ENCODE measurements around the gene PACSIN3.
A peak's percentile ranks its signal among the peaks of the same experiment; 100 is the strongest.
"Not testable (repeated sequence)": the region's sequence is repeated elsewhere in the genome, so short reads cannot be mapped to it uniquely, and the experiment has no call there.

PACSIN3 gene

GRCh38 chr11:47215366-47215910, 29.2 kb upstream of the PACSIN3 start:
- H3K4me1 ChIP-seq (ENCODE audit: control insufficient read depth, insufficient read depth, low read length) = peaks cover 31% of the 10 kb centered on the region
- no peaks in the 10 kb centered on the region for H3K9me3 ChIP-seq (ENCODE audit: control insufficient read depth, low read length)

GRCh38 chr11:47213950-47214565, 27.8 kb upstream of the PACSIN3 start:
- H3K27me3 ChIP-seq (replicated peaks; ENCODE audit: control insufficient read depth, insufficient read depth, low read length) = no peaks in the 10 kb centered on the region
- DNase-seq (ENCODE audit: low read depth) = peak; percentile 88
- no peaks in the 10 kb centered on the region for H3K36me3 ChIP-seq (ENCODE audit: control insufficient read depth, insufficient read depth, low read length, severe bottlenecking)
- H3K4me1 ChIP-seq (ENCODE audit: control insufficient read depth, insufficient read depth, low read length) = peaks cover 25% of the 10 kb centered on the region
- H3K9ac ChIP-seq (ENCODE audit: low read length) = peak overlapping the region; percentile 87
- peaks cover 2% of the 10 kb centered on the region for H3K9me3 ChIP-seq (ENCODE audit: control insufficient read depth, low read length)
- H3K4me3 ChIP-seq (ENCODE audit: low read length) = peak overlapping the region; percentile 89

More at GRCh38 chr11:47215366-47215910, 29.2 kb upstream of the PACSIN3 start:
- Histone ChIP-seq H3K36me3 (ENCODE audit: control insufficient read depth, insufficient read depth, low read length, severe bottlenecking) (peaks cover 5% of the 10 kb centered on the region), H3K9ac (ENCODE audit: low read length) (peak overlapping the region; percentile 94), H3K27me3 (replicated peaks; ENCODE audit: control insufficient read depth, insufficient read depth, low read length) (no peaks in the 10 kb centered on the region), H3K4me3 (ENCODE audit: low read length) (peak overlapping the region; percentile 89)
- no peak for DNase-seq (ENCODE audit: low read depth)

- no peaks in the 10 kb centered on the region for H3K27me3 ChIP-seq (replicated peaks; ENCODE audit: control insufficient read depth, insufficient read depth, low read length)
- no peaks in the 10 kb centered on the region for H3K36me3 ChIP-seq (ENCODE audit: control insufficient read depth, insufficient read depth, low read length, severe bottlenecking)
- H3K4me1 ChIP-seq (ENCODE audit: control insufficient read depth, insufficient read depth, low read length) = peaks cover 23% of the 10 kb centered on the region
- H3K9ac ChIP-seq (ENCODE audit: low read length) = no peak overlapping the region
- H3K4me3 ChIP-seq (ENCODE audit: low read length) = no peak overlapping the region
- H3K9me3 ChIP-seq (ENCODE audit: control insufficient read depth, low read length) = peaks cover 2% of the 10 kb centered on the region
- no peak for DNase-seq (ENCODE audit: low read depth)
Observed at GRCh38 chr11:47212938-47213337, 26.7 kb upstream of the PACSIN3 start.

GRCh38 chr11:47208628-47209027, 22.4 kb upstream of the PACSIN3 start:
- H3K9ac ChIP-seq (ENCODE audit: low read length) = no peak overlapping the region
- H3K9me3 ChIP-seq (ENCODE audit: control insufficient read depth, low read length) = peaks cover 2% of the 10 kb centered on the region
- no peak overlapping the region for H3K4me3 ChIP-seq (ENCODE audit: low read length)
- H3K27me3 ChIP-seq (replicated peaks; ENCODE audit: control insufficient read depth, insufficient read depth, low read length) = no peaks in the 10 kb centered on the region
- peaks cover 10% of the 10 kb centered on the region for H3K4me1 ChIP-seq (ENCODE audit: control insufficient read depth, insufficient read depth, low read length)
- no peaks in the 10 kb centered on the region for H3K36me3 ChIP-seq (ENCODE audit: control insufficient read depth, insufficient read depth, low read length, severe bottlenecking)
- no peak for DNase-seq (ENCODE audit: low read depth)

GRCh38 chr11:47208008-47208552, 21.8 kb upstream of the PACSIN3 start:
- not testable (repeated sequence) for H3K4me3 ChIP-seq (ENCODE audit: low read length); DNase-seq (ENCODE audit: low read depth); H3K36me3 ChIP-seq (ENCODE audit: control insufficient read depth, insufficient read depth, low read length, severe bottlenecking); H3K27me3 ChIP-seq (replicated peaks; ENCODE audit: control insufficient read depth, insufficient read depth, low read length); H3K4me1 ChIP-seq (ENCODE audit: control insufficient read depth, insufficient read depth, low read length); H3K9me3 ChIP-seq (ENCODE audit: control insufficient read depth, low read length); H3K9ac ChIP-seq (ENCODE audit: low read length)

GRCh38 chr11:47207459-47207858, 21.2 kb upstream of the PACSIN3 start:
- Histone ChIP-seq H3K9me3 (ENCODE audit: control insufficient read depth, low read length) (peaks cover 2% of the 10 kb centered on the region), H3K36me3 (ENCODE audit: control insufficient read depth, insufficient read depth, low read length, severe bottlenecking) (no peaks in the 10 kb centered on the region), H3K9ac (ENCODE audit: low read length) (no peak overlapping the region), H3K27me3 (replicated peaks; ENCODE audit: control insufficient read depth, insufficient read depth, low read length) (peaks cover 3% of the 10 kb centered on the region), H3K4me3 (ENCODE audit: low read length) (no peak overlapping the region), H3K4me1 (ENCODE audit: control insufficient read depth, insufficient read depth, low read length) (peaks cover 10% of the 10 kb centered on the region)
- no peak for DNase-seq (ENCODE audit: low read depth)

- not testable (repeated sequence) for DNase-seq (ENCODE audit: low read depth); H3K4me1 ChIP-seq (ENCODE audit: control insufficient read depth, insufficient read depth, low read length); H3K4me3 ChIP-seq (ENCODE audit: low read length); H3K9me3 ChIP-seq (ENCODE audit: control insufficient read depth, low read length); H3K36me3 ChIP-seq (ENCODE audit: control insufficient read depth, insufficient read depth, low read length, severe bottlenecking); H3K9ac ChIP-seq (ENCODE audit: low read length)
- H3K27me3 ChIP-seq (replicated peaks; ENCODE audit: control insufficient read depth, insufficient read depth, low read length) = peaks cover 12% of the 10 kb centered on the region
Observed at GRCh38 chr11:47206577-47206976, 20.3 kb upstream of the PACSIN3 start.

GRCh38 chr11:47204637-47204989, 18.4 kb upstream of the PACSIN3 start:
- Histone ChIP-seq H3K27me3 (replicated peaks; ENCODE audit: control insufficient read depth, insufficient read depth, low read length) (peaks cover 16% of the 10 kb centered on the region), H3K9me3 (ENCODE audit: control insufficient read depth, low read length) (no peaks in the 10 kb centered on the region), H3K4me3 (ENCODE audit: low read length) (no peak overlapping the region), H3K36me3 (ENCODE audit: control insufficient read depth, insufficient read depth, low read length, severe bottlenecking) (no peaks in the 10 kb centered on the region), H3K4me1 (ENCODE audit: control insufficient read depth, insufficient read depth, low read length) (peaks cover 10% of the 10 kb centered on the region), H3K9ac (ENCODE audit: low read length) (no peak overlapping the region)
- DNase-seq (ENCODE audit: low read depth) = peak; percentile 75

- no peak for DNase-seq (ENCODE audit: low read depth)
- no peaks in the 10 kb centered on the region for H3K36me3 ChIP-seq (ENCODE audit: control insufficient read depth, insufficient read depth, low read length, severe bottlenecking)
- H3K4me1 ChIP-seq (ENCODE audit: control insufficient read depth, insufficient read depth, low read length) = peaks cover 10% of the 10 kb centered on the region
- no peaks in the 10 kb centered on the region for H3K9me3 ChIP-seq (ENCODE audit: control insufficient read depth, low read length)
- H3K9ac ChIP-seq (ENCODE audit: low read length) = no peak overlapping the region
- H3K4me3 ChIP-seq (ENCODE audit: low read length) = no peak overlapping the region
- peaks cover 16% of the 10 kb centered on the region for H3K27me3 ChIP-seq (replicated peaks; ENCODE audit: control insufficient read depth, insufficient read depth, low read length)
Observed at GRCh38 chr11:47202576-47202975, 16.3 kb upstream of the PACSIN3 start.

- Histone ChIP-seq H3K4me3 (ENCODE audit: low read length) (no peak overlapping the region), H3K9me3 (ENCODE audit: control insufficient read depth, low read length) (no peaks in the 10 kb centered on the region), H3K36me3 (ENCODE audit: control insufficient read depth, insufficient read depth, low read length, severe bottlenecking) (no peaks in the 10 kb centered on the region), H3K27me3 (replicated peaks; ENCODE audit: control insufficient read depth, insufficient read depth, low read length) (peaks cover 16% of the 10 kb centered on the region), H3K4me1 (ENCODE audit: control insufficient read depth, insufficient read depth, low read length) (peaks cover 10% of the 10 kb centered on the region), H3K9ac (ENCODE audit: low read length) (no peak overlapping the region)
- DNase-seq (ENCODE audit: low read depth) = no peak
Observed at GRCh38 chr11:47201015-47201414, 14.8 kb upstream of the PACSIN3 start.

- not testable (repeated sequence) for H3K36me3 ChIP-seq (ENCODE audit: control insufficient read depth, insufficient read depth, low read length, severe bottlenecking); H3K4me1 ChIP-seq (ENCODE audit: control insufficient read depth, insufficient read depth, low read length); H3K9ac ChIP-seq (ENCODE audit: low read length); H3K9me3 ChIP-seq (ENCODE audit: control insufficient read depth, low read length); H3K4me3 ChIP-seq (ENCODE audit: low read length); DNase-seq (ENCODE audit: low read depth)
- peaks cover 16% of the 10 kb centered on the region for H3K27me3 ChIP-seq (replicated peaks; ENCODE audit: control insufficient read depth, insufficient read depth, low read length)
Observed at GRCh38 chr11:47198161-47198560, 11.9 kb upstream of the PACSIN3 start.
